Kidney glomerular epithelial cell (primary cell): Measurements from ENCODE around the gene SHC4.
"Not testable (repeated sequence)": the region's sequence is repeated elsewhere in the genome, so short reads cannot be mapped to it uniquely, and the experiment has no call there.

Source experiments
- DNase-seq: peaks from one replicate; lab custom pipeline; 2025; lab: John Stamatoyannopoulos, UW

Gene SHC4

GRCh38 chr15:48883699-48884098 is 80.0 kb downstream of the SHC4 start:
- DNase-seq, result no peak

DNA sequence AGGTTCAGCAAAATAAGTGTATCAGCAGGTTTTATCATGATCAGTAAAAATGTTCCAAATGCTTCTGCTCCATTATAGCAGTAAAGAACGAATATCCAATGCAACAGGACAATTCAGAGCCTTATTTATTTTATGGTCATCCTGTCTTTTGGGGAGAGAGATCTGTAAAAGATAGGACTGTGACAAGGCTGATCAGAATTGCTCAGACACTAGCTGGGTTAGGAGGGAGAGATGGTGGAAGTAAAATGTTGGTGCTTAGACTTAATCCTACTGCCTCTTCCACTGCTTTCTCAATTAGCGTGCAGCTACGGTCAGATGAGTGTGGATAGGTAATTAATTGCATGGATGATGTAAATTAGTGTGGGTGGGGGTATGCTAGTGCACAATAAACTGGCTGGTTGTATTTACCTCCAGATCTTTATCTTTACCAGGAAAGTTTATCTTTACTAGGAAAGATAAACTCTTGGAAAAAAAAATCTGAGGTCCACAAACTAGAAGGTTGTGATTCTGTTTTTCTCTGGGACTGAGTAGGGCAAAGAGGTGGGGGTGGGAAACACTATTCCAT is 83.6 kb downstream of the SHC4 start:
- DNase-seq, result no peak

GRCh38 chr15:48877630-48878595 is 85.8 kb downstream of the SHC4 start, which contains the start of gene EID1:
EID1 (plus strand) TSS chr15:48878134; CDS start chr15:48878177, 43 bp downstream.
- DNase-seq, result peak; percentile 91

- no peak for DNase-seq
Measured at GRCh38 chr15:48876057-48876456, 87.7 kb downstream of the SHC4 start.

DNA sequence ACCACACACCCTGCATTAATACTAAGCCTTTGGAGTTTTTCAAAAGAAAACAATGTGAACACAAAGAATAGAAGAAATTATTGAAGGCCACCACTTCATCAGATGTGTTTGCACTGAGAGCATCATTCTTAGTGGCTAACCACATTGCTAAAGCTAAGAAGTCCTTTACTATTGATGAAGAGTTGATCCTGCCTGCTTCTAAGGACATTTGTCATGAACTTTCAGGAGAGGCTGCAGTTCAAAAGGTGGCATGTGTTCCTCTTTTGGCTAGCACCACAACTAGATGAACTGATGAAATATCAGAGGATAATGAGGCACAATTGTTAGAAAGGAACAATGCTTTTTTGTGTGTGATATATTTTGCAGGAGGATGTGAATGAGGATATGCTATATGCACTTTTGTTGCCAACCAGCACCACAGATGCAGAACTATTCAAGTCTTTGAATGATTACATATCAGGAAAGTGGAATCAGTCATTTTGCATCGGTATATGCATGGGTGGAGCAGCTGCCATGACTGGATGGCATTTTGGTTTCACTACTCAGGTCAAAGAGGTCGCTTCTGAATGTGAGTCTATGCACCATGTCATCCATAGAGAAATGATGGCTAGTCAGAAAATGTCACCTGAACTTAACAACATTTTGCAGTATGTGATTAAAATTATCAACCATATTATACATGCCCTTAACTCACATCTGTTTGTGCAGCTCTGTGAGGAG is 88.3 kb downstream of the SHC4 start:
- DNase-seq, result no peak

GRCh38 chr15:48872632-48873031 is 91.1 kb downstream of the SHC4 start:
- DNase-seq, result no peak

DNA sequence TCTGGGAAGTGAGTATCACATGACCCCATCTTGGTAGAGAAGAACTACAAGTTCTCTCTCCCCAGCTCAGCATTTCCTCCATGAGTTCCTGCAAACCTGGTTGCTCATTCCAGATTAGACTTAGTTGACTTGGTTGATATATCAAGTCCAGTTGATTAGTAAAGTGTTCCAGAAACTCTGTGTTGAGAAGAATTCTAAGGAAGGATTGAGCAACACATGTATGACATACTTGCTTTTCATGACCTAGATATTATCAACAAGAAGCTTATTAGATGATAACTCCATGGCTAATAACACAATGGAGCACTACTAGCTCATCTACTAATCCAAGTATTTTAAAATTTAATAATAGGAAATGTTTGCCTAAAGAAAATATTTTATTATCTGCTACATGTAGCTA is 92.2 kb downstream of the SHC4 start:
- no peak for DNase-seq

- no peak for DNase-seq
Measured at GRCh38 chr15:48869966-48870365, 93.8 kb downstream of the SHC4 start.

- peak; percentile 78 for DNase-seq
Measured at GRCh38 chr15:48868536-48868935, 95.2 kb downstream of the SHC4 start.

DNA sequence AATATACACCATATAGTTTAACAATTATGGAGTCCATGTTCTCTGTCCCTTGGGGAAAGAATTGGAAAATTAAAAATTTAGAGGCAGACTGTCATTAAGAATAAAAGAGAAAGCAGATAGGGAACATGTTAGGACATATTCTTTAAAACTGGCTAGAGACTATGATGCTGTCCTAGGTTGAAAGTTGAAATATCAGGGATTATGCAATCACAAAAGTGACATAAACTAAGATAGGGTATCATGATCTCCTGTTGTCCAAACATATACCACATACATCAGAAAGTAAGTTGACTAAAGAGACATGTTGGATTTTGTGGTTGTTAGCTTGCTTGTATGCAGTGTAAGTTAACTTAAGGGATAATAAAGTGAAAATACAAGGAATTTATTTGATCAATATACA is 95.7 kb downstream of the SHC4 start:
- DNase-seq, result no peak

- DNase-seq, result peak; percentile 68
Measured at GRCh38 chr15:48866141-48866563, 97.6 kb downstream of the SHC4 start.

DNA sequence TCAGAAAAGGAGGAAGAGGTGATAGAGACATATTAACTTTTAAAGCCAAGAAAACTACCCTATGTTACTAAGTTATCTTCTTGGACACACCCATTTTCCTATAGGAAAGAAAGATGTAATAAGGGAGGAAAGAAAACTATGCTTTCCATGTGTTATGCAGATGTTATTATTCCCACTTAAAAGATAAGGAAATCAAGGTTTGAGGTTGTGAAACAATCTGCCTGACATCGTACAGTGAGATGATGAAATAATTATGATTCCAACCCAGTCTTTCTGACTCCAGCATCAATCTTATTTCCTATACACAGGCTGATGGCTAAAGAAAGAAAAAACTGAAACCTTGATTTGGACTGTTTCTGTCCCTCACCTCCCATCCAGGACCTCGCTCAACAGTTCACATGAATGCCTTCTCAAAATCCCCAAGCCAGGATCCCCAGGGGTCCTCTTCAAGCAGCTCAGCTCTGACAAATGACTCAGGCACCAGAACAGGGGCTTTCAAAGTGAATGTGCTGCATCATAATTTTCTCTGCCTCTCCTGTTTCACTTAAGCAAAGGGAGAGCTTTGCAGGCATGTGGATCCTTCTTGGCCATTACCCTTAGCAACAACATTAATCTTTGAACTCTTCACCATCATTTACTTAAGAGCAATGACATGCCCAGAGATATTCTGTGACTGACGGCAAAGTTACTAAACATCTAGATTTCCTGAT is 98.2 kb downstream of the SHC4 start:
- peak; percentile 33 for DNase-seq

DNA sequence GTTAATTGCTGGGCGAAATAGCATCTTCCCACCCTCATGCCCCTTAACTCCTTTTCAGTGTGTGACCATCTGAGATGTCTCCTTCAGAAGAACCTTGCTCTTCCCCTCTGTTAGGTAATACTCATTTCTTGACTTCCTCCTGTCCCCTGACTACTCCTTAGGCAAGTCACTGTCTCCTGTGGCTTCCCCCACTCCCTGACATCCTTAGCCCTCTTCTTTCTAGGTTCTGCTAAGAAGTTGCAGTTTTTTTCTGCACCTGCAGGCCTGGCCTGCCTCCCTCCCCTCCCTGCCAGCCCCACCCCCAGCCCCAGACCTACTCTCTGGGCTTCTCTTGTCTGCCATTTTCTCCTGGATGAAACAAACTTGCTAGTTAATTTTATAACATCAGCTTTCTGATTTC is 101.0 kb downstream of the SHC4 start:
- no peak for DNase-seq

- DNase-seq, result peak; percentile 64
Measured at GRCh38 chr15:48861813-48862431, 101.8 kb downstream of the SHC4 start.

DNA sequence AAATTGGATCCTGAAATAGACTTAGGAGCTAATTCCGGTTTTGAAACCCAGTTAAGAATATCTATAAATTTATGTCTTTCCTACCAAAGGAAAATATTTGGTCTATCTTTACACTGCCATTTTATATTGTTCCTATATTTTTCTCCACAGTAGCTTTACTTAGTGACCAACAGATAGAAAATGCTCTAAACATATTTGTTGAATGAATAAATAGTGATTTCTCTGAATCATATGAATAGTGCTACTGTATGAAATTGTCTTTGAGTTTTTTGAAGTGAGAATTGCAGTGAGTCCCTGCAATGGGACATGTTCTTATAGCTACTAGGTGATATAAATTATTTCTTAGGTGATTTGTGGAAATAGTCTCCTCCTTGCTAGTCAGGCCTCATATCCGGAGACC is 104.3 kb downstream of the SHC4 start:
- no peak for DNase-seq

DNA sequence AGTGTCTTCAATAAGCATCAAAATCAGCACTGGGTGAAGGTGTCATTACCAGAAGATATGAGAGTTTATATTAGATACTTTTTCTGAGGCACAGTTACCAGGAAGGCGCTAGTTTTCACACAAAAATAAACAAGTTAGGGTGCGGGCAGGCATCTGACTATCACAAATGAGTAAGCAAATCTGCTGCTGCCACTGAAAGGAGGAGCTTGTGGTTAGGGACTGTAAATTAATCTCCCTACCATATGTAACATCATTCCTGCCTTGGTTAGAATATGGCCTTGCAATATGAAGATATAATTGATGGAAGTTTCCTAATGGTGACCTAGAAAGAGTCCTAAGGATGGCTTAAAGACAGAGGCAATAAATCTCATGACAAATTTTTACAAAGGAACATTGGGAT is 105.3 kb downstream of the SHC4 start:
- no peak for DNase-seq

DNA sequence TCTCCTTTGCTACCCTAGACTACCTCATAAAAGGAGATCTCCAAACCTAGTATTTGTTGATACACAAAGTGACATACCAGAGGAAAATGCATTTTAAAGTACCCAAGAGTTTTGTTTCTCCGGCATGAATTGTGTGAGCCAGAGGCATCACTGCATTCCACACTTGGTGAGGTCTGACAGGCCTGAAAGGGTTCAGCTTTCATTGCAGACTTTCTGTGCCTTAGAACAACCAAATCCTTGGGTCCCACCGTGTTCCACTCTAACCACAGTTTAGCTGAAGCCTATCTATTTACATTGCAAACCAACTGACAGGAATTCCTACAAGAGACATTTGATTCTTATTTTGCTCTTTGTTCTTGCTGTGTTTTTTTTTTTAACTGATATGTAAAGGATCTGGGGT is 106.8 kb downstream of the SHC4 start:
- DNase-seq, result no peak

- peak; percentile 71 for DNase-seq
Measured at GRCh38 chr15:48855501-48856440, 107.9 kb downstream of the SHC4 start.

DNA sequence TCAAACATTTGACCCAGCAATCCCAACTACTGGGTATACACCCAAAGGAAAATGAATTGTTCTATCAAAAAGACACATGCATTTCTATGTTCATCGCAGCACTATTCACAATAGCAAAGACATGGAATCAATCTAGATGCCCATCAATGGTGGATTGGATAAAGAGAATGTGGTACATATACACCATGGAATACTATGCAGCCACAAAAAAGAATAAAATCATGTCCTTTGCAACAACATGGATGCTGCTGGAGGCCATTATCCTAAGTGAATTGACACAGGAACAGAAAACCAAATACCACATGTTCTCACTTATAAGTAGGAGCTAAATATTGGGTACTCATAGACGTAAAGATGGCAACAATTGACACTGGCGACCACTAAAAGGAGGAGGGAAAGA is 109.3 kb downstream of the SHC4 start:
- not testable (repeated sequence) for DNase-seq

- DNase-seq, result no peak
Measured at GRCh38 chr15:48851956-48852355, 111.8 kb downstream of the SHC4 start.
